Measurements from ENCODE around the gene MITF. TPM values are rescaled to one million over a fixed set of nuclear protein-coding genes. Genes with fewer than 3 reads are reported as not detected.

The MITF gene
- total RNA-seq, 1 experiment from 2014 or later, result 4.3 TPM

DNA sequence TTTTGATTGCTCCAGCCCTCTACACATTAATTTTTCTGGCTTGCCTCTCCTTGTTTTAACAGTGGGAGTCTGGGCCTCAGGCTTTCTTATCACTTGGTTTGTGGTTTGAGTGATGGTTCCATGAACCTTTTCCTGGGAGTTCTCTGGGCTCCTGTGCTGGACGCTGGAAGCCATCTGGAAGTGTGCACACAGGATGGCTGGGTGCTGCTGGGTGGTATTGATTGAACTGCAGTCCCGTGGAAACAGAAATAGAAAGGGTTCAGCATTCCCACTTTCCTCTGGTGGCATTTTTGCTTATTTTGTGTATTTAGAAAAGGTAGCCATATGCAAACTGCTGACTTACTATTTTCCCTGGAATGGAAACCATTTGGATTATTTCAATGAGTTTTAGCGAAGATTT is 25.6 kb downstream of the MITF start:
- ChIA-PET CTCF (no interaction called here), POLR2A (no interaction called here)
- H3K4me3 Mint-ChIP-seq (ENCODE audit: unreplicated experiment), result no peak overlapping the region
- intact Hi-C loops (cut with micrococcal nuclease; ENCODE audit: unreplicated experiment), result no loop called here
- peaks cover 47% of the 10 kb centered on the region for H3K4me1 Mint-ChIP-seq (ENCODE audit: low read depth, unreplicated experiment)
- H3K27me3 Mint-ChIP-seq (ENCODE audit: insufficient read depth, unreplicated experiment), result no peaks in the 10 kb centered on the region
- DNase-seq, result no peak
- Histone ChIP-seq H3K27me3 (replicated peaks; ENCODE audit: control insufficient read depth, insufficient read depth, low read length) (no peaks in the 10 kb centered on the region), H3K9me3 (no peaks in the 10 kb centered on the region), H3K36me3 (ENCODE audit: control insufficient read depth, insufficient read depth, low read length) (no peaks in the 10 kb centered on the region), H3K4me1 (peaks cover 71% of the 10 kb centered on the region), H3K4me3 (ENCODE audit: low read depth, low read length) (no peak overlapping the region)
- no TSS peak for BruUV-seq (replicated peaks)
- H3K9me3 Mint-ChIP-seq (ENCODE audit: unreplicated experiment), result no peaks in the 10 kb centered on the region
- no peak overlapping the region for H3K27ac Mint-ChIP-seq (ENCODE audit: unreplicated experiment)
- TF ChIP-seq, protein P1, sequence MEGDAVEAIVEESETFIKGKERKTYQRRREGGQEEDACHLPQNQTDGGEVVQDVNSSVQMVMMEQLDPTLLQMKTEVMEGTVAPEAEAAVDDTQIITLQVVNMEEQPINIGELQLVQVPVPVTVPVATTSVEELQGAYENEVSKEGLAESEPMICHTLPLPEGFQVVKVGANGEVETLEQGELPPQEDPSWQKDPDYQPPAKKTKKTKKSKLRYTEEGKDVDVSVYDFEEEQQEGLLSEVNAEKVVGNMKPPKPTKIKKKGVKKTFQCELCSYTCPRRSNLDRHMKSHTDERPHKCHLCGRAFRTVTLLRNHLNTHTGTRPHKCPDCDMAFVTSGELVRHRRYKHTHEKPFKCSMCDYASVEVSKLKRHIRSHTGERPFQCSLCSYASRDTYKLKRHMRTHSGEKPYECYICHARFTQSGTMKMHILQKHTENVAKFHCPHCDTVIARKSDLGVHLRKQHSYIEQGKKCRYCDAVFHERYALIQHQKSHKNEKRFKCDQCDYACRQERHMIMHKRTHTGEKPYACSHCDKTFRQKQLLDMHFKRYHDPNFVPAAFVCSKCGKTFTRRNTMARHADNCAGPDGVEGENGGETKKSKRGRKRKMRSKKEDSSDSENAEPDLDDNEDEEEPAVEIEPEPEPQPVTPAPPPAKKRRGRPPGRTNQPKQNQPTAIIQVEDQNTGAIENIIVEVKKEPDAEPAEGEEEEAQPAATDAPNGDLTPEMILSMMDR (IDR thresholded peaks at IDR 0.05; ENCODE audit: insufficient read depth in 1 of 2, low read depth in 1 of 2, low read length in 1 of 2, severe bottlenecking in 1 of 2, unreplicated experiment in 1 of 2), result no peak
- H3K36me3 Mint-ChIP-seq (ENCODE audit: insufficient read depth, unreplicated experiment), result no peaks in the 10 kb centered on the region

DNA sequence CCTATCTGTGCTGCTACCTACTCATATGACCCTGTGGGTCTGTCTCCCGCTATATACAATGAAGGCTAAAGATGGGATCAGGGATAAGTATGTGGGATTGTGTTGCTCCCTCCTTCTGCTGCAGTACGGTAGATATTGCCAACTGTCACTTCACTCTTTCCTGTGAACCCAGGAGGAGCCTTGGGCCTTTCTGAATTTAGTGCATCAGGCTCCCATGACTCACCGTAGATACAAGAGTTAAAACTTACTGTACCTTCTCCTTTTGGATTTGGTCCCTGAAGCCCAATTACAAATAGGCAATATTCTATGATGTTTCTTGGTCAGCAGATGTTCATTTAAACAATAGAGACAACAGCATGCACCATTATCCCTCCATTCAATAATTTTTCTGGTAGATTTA is 27.4 kb downstream of the MITF start:
- H3K4me1 ChIP-seq, result peaks cover 77% of the 10 kb centered on the region
- H3K27me3 ChIP-seq (replicated peaks; ENCODE audit: control insufficient read depth, insufficient read depth, low read length), result no peaks in the 10 kb centered on the region
- ChIA-PET POLR2A (no interaction called here), CTCF (no interaction called here)
- TF ChIP-seq, protein P1 (IDR thresholded peaks at IDR 0.05; ENCODE audit: insufficient read depth in 1 of 2, low read depth in 1 of 2, low read length in 1 of 2, severe bottlenecking in 1 of 2, unreplicated experiment in 1 of 2), result no peak
- H3K4me3 ChIP-seq (ENCODE audit: low read depth, low read length), result no peak overlapping the region
- Mint-ChIP-seq H3K4me3 (ENCODE audit: unreplicated experiment) (no peak overlapping the region), H3K4me1 (ENCODE audit: low read depth, unreplicated experiment) (peaks cover 55% of the 10 kb centered on the region), H3K9me3 (ENCODE audit: unreplicated experiment) (no peaks in the 10 kb centered on the region), H3K36me3 (ENCODE audit: insufficient read depth, unreplicated experiment) (no peaks in the 10 kb centered on the region), H3K27ac (ENCODE audit: unreplicated experiment) (no peak overlapping the region), H3K27me3 (ENCODE audit: insufficient read depth, unreplicated experiment) (no peaks in the 10 kb centered on the region)
- H3K9me3 ChIP-seq, result no peaks in the 10 kb centered on the region
- no TSS peak for BruUV-seq (replicated peaks)
- H3K36me3 ChIP-seq (ENCODE audit: control insufficient read depth, insufficient read depth, low read length), result no peaks in the 10 kb centered on the region
- intact Hi-C loops (cut with micrococcal nuclease; ENCODE audit: unreplicated experiment), result no loop called here
- DNase-seq, result no peak

DNA sequence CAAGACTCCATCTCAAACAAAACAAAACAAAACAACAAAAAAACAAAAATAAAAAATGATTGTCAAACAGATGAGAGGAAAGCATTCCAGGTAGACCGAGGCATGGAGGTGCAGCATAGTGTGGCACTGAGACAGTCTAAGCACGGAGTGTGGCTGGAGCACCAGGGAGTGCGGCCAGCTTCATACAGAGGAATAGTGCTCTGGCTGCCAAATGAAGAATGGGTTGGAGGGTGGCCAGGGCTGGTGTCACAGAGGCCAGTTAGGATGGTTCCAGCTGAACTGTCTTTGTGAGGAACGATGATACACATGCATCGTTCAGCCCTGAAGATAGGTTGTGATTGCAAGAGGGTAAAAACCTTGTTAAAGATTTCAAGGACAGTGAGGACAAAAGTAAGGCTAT is 28.3 kb downstream of the MITF start:
- Histone ChIP-seq H3K9me3 (no peaks in the 10 kb centered on the region), H3K4me1 (peaks cover 68% of the 10 kb centered on the region), H3K4me3 (ENCODE audit: low read depth, low read length) (no peak overlapping the region), H3K36me3 (ENCODE audit: control insufficient read depth, insufficient read depth, low read length) (no peaks in the 10 kb centered on the region), H3K27me3 (replicated peaks; ENCODE audit: control insufficient read depth, insufficient read depth, low read length) (no peaks in the 10 kb centered on the region)
- H3K27me3 Mint-ChIP-seq (ENCODE audit: insufficient read depth, unreplicated experiment), result no peaks in the 10 kb centered on the region
- CTCF ChIA-PET, result no interaction called here
- TF ChIP-seq, protein P1 (IDR thresholded peaks at IDR 0.05; ENCODE audit: insufficient read depth in 1 of 2, low read depth in 1 of 2, low read length in 1 of 2, severe bottlenecking in 1 of 2, unreplicated experiment in 1 of 2), result no peak
- no peak overlapping the region for H3K4me3 Mint-ChIP-seq (ENCODE audit: unreplicated experiment)
- no TSS peak for BruUV-seq (replicated peaks)
- H3K4me1 Mint-ChIP-seq (ENCODE audit: low read depth, unreplicated experiment), result peaks cover 46% of the 10 kb centered on the region
- no peak for DNase-seq
- H3K36me3 Mint-ChIP-seq (ENCODE audit: insufficient read depth, unreplicated experiment), result no peaks in the 10 kb centered on the region
- H3K9me3 Mint-ChIP-seq (ENCODE audit: unreplicated experiment), result no peaks in the 10 kb centered on the region
- intact Hi-C loops (cut with micrococcal nuclease; ENCODE audit: unreplicated experiment), result no loop called here
- POLR2A ChIA-PET, result no interaction called here
- H3K27ac Mint-ChIP-seq (ENCODE audit: unreplicated experiment), result no peak overlapping the region

All from Caco-2 (cell line).